ENCODE results near the gene TEX36. TPM values are rescaled to one million over a fixed set of nuclear protein-coding genes. Genes with fewer than 3 reads are reported as not detected.

TEX36 gene
- not detected for total RNA-seq (ENCODE audit: unreplicated experiment)
- long read RNA-seq = 0 reads

GRCh38 chr10:125683063-125683462, at the start of gene TEX36:
TSS of gene TEX36 (minus strand) at chr10:125683163. CDS start at chr10:125682989, 174 bp downstream.
- Mint-ChIP-seq H3K9me3 (ENCODE audit: unreplicated experiment) (no peaks in the 10 kb centered on the region), H3K36me3 (ENCODE audit: low read depth, unreplicated experiment) (peaks cover 3% of the 10 kb centered on the region), H3K4me3 (ENCODE audit: unreplicated experiment) (no peak within 1 kb of the TSS), H3K4me1 (ENCODE audit: unreplicated experiment) (peaks cover 10% of the 10 kb centered on the region), H3K27me3 (ENCODE audit: unreplicated experiment) (no peaks in the 10 kb centered on the region), H3K27ac (ENCODE audit: unreplicated experiment) (no peak within 1 kb of the TSS)
- DNase-seq (ENCODE audit: low spot score) = no peak
- no peak for TF ChIP-seq CTCF (IDR thresholded peaks at IDR 0.05; ENCODE audit: unreplicated experiment)

DNA sequence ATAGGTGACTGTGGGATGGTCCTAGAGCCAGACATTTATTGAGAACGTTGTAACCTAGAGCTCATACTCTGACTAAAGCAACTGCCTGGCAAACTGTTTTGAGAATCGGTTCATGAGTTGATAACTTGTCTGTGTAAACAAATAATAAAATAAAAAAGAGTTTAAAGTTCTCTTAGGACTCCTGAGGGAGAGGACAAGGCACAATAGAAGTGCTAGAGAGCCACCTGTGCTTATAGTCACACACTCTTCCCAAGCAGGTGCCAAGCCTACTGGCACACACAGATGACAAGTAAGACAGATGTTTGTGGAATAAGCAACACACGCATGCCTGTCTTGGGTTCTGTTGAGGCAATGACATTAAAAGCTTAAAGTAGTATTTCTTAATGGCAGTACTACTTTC, 44.5 kb upstream of the TEX36 start:
- Mint-ChIP-seq H3K9me3 (ENCODE audit: unreplicated experiment) (no peaks in the 10 kb centered on the region), H3K4me1 (ENCODE audit: unreplicated experiment) (no peaks in the 10 kb centered on the region), H3K27ac (ENCODE audit: unreplicated experiment) (no peak overlapping the region), H3K36me3 (ENCODE audit: low read depth, unreplicated experiment) (peaks cover 35% of the 10 kb centered on the region), H3K4me3 (ENCODE audit: unreplicated experiment) (no peak overlapping the region), H3K27me3 (ENCODE audit: unreplicated experiment) (no peaks in the 10 kb centered on the region)
- TF ChIP-seq CTCF (IDR thresholded peaks at IDR 0.05; ENCODE audit: unreplicated experiment) = no peak
- DNase-seq (ENCODE audit: low spot score) = no peak

DNA sequence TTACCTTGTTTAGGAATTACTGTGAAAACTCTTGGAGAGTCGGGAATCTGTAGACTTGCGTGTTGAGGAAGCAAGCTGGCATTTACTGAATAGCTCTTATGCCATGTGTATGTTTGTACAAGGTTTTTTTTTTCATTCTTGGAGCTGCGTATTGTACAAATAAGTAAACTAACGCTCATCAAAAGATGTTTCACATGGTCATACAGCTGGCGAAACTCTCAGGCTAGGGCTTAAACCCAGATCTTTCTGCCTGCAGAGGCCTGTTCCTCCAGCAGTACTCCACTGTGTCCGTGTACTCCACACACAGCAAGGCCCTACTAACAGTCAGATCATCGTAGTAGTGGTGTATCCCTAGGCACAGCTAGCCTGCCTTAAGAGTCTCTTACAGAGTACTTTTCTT, 44.0 kb upstream of the TEX36 start:
- Mint-ChIP-seq H3K36me3 (ENCODE audit: low read depth, unreplicated experiment) (peaks cover 30% of the 10 kb centered on the region), H3K4me3 (ENCODE audit: unreplicated experiment) (no peak overlapping the region), H3K27me3 (ENCODE audit: unreplicated experiment) (no peaks in the 10 kb centered on the region), H3K27ac (ENCODE audit: unreplicated experiment) (no peak overlapping the region), H3K9me3 (ENCODE audit: unreplicated experiment) (no peaks in the 10 kb centered on the region), H3K4me1 (ENCODE audit: unreplicated experiment) (no peaks in the 10 kb centered on the region)
- no peak for TF ChIP-seq CTCF (IDR thresholded peaks at IDR 0.05; ENCODE audit: unreplicated experiment)
- DNase-seq (ENCODE audit: low spot score) = no peak

- peaks cover 12% of the 10 kb centered on the region for H3K36me3 Mint-ChIP-seq (ENCODE audit: low read depth, unreplicated experiment)
- H3K9me3 Mint-ChIP-seq (ENCODE audit: unreplicated experiment) = no peaks in the 10 kb centered on the region
- H3K27me3 Mint-ChIP-seq (ENCODE audit: unreplicated experiment) = peaks cover 2% of the 10 kb centered on the region
- DNase-seq (ENCODE audit: low spot score) = no peak
- H3K4me3 Mint-ChIP-seq (ENCODE audit: unreplicated experiment) = no peak overlapping the region
- peaks cover 4% of the 10 kb centered on the region for H3K4me1 Mint-ChIP-seq (ENCODE audit: unreplicated experiment)
- no peak overlapping the region for H3K27ac Mint-ChIP-seq (ENCODE audit: unreplicated experiment)
- no peak for TF ChIP-seq CTCF (IDR thresholded peaks at IDR 0.05; ENCODE audit: unreplicated experiment)
Measured at GRCh38 chr10:125722811-125723210, 39.8 kb upstream of the TEX36 start.

GRCh38 chr10:125721035-125721434, 38.1 kb upstream of the TEX36 start:
- Mint-ChIP-seq H3K36me3 (ENCODE audit: low read depth, unreplicated experiment) (peaks cover 8% of the 10 kb centered on the region), H3K27ac (ENCODE audit: unreplicated experiment) (no peak overlapping the region)
- no peak for DNase-seq (ENCODE audit: low spot score)

More at GRCh38 chr10:125721035-125721434, 38.1 kb upstream of the TEX36 start:
- Mint-ChIP-seq H3K4me3 (ENCODE audit: unreplicated experiment) (peak overlapping the region; percentile 75), H3K4me1 (ENCODE audit: unreplicated experiment) (peaks cover 4% of the 10 kb centered on the region), H3K9me3 (ENCODE audit: unreplicated experiment) (no peaks in the 10 kb centered on the region), H3K27me3 (ENCODE audit: unreplicated experiment) (peaks cover 2% of the 10 kb centered on the region)
- no peak for TF ChIP-seq CTCF (IDR thresholded peaks at IDR 0.05; ENCODE audit: unreplicated experiment)

Data from endothelial cell (in vitro differentiated cells).